HG02870 (cell line): ENCODE results near the gene CUEDC1.

ENCODE experiments used
- ATAC-seq: cut with Tn5 transposase; IDR thresholded peaks from one replicate; pipeline ENCODE4 v1.9.1; 2021; ENCODE audit warnings: mild to moderate bottlenecking, moderate library complexity; ENCODE audit not compliant: unreplicated experiment

CUEDC1 gene

GRCh38 chr17:57955183-57955931 lies at the start of gene CUEDC1:
CUEDC1 (minus strand) TSS chr17:57955412; CDS start chr17:57885564, 69,848 bp downstream.
- peak; percentile 39 for ATAC-seq

- ATAC-seq: no peak
Measured at GRCh38 chr17:58004060-58004459, 48.8 kb upstream of the CUEDC1 start.

GRCh38 chr17:58002973-58003372 lies 47.8 kb upstream of the CUEDC1 start:
- no peak for ATAC-seq

- no peak for ATAC-seq
Measured at GRCh38 chr17:58002154-58002948, 47.1 kb upstream of the CUEDC1 start.

- no peak for ATAC-seq
Measured at GRCh38 chr17:58001461-58002124, 46.4 kb upstream of the CUEDC1 start.

GRCh38 chr17:57999496-58000017 lies 44.3 kb upstream of the CUEDC1 start:
- ATAC-seq: no peak

- ATAC-seq: no peak
Measured at GRCh38 chr17:57999010-57999495, 43.8 kb upstream of the CUEDC1 start.

GRCh38 chr17:57997085-57997809 lies 42.0 kb upstream of the CUEDC1 start:
- no peak for ATAC-seq

GRCh38 chr17:57995076-57995956 lies 40.1 kb upstream of the CUEDC1 start:
- no peak for ATAC-seq

- ATAC-seq: no peak
Measured at GRCh38 chr17:57994436-57994835, 39.2 kb upstream of the CUEDC1 start.

GRCh38 chr17:57993471-57994365 lies 38.5 kb upstream of the CUEDC1 start:
- no peak for ATAC-seq

- no peak for ATAC-seq
Measured at GRCh38 chr17:57991537-57991936, 36.3 kb upstream of the CUEDC1 start.

GRCh38 chr17:57990037-57990436 lies 34.8 kb upstream of the CUEDC1 start:
- ATAC-seq: no peak

GRCh38 chr17:57988301-57989250 lies 33.4 kb upstream of the CUEDC1 start:
- ATAC-seq: peak; percentile 64

GRCh38 chr17:57987581-57988300 lies 32.5 kb upstream of the CUEDC1 start, which contains the start of gene VEZF1:
VEZF1 (minus strand) TSS chr17:57988254; CDS start chr17:57988111, 143 bp downstream.
- ATAC-seq: peak; percentile 49

GRCh38 chr17:57986841-57987580 lies 31.8 kb upstream of the CUEDC1 start:
- ATAC-seq: peak; percentile 5
